ENCODE data around the gene PTCD1.

DNA sequence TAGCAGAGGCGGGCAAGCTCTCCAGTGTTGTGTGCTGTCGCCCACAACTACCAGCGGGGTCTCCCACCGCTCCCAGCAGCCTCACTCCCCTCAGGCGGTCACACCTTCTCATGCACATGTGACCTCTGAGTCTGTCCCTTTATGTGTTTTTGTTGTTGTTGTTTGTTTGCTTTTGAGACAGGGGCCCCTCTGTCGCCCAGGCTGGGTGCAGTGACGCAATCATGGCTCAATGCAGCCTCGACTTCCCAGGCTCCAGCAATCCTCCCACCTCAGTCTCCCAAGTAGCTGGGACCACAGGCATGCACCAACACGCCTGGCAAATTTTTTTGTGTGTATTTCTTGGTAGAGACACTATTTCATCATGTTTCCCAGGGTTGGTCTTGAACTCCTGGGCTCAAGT is 1.6 kb upstream of the PTCD1 start:
- TF ChIP-seq EZH2 (IDR thresholded peaks at IDR 0.05) (no peak), POLR2AphosphoS5 (IDR thresholded peaks at IDR 0.05; ENCODE audit: borderline replicate concordance, low read depth, low read length) (no peak)

Measured in SK-N-MC (cell line).